WTC11 (cell line): ENCODE results near the gene ZCCHC24.

Source experiments
- CREB1 ChIP-seq: sonication (generic); formaldehyde crosslinking; IDR thresholded peaks from 2 replicates; pipeline ENCODE4 v1.8.0; 2023; ENCODE audit warnings: mild to moderate bottlenecking, missing genetic modification reagents
- FOXP1 ChIP-seq: sonication (generic); formaldehyde crosslinking; IDR thresholded peaks from 2 replicates; pipeline ENCODE4 v1.8.0; 2022; ENCODE audit warnings: missing genetic modification reagents, mild to moderate bottlenecking, moderate library complexity, borderline replicate concordance
- JUN ChIP-seq: sonication (generic); formaldehyde crosslinking; IDR thresholded peaks from 2 replicates; pipeline ENCODE4 v1.8.0; 2023; ENCODE audit warnings: mild to moderate bottlenecking, missing genetic modification reagents
- SMAD4 ChIP-seq: sonication (generic); formaldehyde crosslinking; IDR thresholded peaks from 2 replicates; pipeline ENCODE4 v1.8.0; 2022; ENCODE audit warnings: mild to moderate bottlenecking, missing genetic modification reagents
- SP1 ChIP-seq: sonication (generic); formaldehyde crosslinking; conservative IDR thresholded peaks from 2 replicates; pipeline ENCODE4 v1.8.1; 2022; ENCODE audit warnings: missing genetic modification reagents
- ZNF138 ChIP-seq: sonication (generic); formaldehyde crosslinking; conservative IDR thresholded peaks from 2 replicates; pipeline ENCODE4 v1.8.1; 2022; ENCODE audit warnings: mild to moderate bottlenecking, moderate library complexity, missing genetic modification reagents
- TF ChIP-seq, protein P1 (sequence below): sonication (generic); formaldehyde crosslinking; IDR thresholded peaks from 2 replicates; pipeline ENCODE4 v1.8.1; 2022; ENCODE audit warnings: low read depth, mild to moderate bottlenecking, moderate library complexity, missing genetic modification reagents, borderline replicate concordance
- TF ChIP-seq, protein P2 (sequence below): fragments of 200-600 bp; IDR thresholded peaks from 2 replicates; pipeline ENCODE4 v1.8.0; 2022; ENCODE audit warnings: antibody characterized with exemption
- TF ChIP-seq, protein P3 (sequence below): sonication (generic); formaldehyde crosslinking; IDR thresholded peaks from 2 replicates; pipeline ENCODE4 v1.8.1; 2022; ENCODE audit warnings: mild to moderate bottlenecking, missing genetic modification reagents, moderate library complexity, borderline replicate concordance
- TF ChIP-seq, protein P4 (sequence below): sonication (generic); formaldehyde crosslinking; IDR thresholded peaks from 2 replicates; pipeline ENCODE4 v1.8.1; 2023; ENCODE audit warnings: mild to moderate bottlenecking, missing genetic modification reagents
- TF ChIP-seq, protein P5 (sequence below): sonication (generic); formaldehyde crosslinking; conservative IDR thresholded peaks from 2 replicates; pipeline ENCODE4 v1.8.1; 2022; ENCODE audit warnings: mild to moderate bottlenecking, missing genetic modification reagents
- TF ChIP-seq, protein P6 (sequence below): sonication (generic); formaldehyde crosslinking; IDR thresholded peaks from 2 replicates; pipeline ENCODE4 v1.8.1; 2022; ENCODE audit warnings: low read depth, missing genetic modification reagents, borderline replicate concordance
- TF ChIP-seq, protein P7 (sequence below): sonication (generic); formaldehyde crosslinking; IDR thresholded peaks from 2 replicates; pipeline ENCODE4 v1.8.1; 2022; ENCODE audit warnings: mild to moderate bottlenecking, moderate library complexity, missing genetic modification reagents

DNA sequence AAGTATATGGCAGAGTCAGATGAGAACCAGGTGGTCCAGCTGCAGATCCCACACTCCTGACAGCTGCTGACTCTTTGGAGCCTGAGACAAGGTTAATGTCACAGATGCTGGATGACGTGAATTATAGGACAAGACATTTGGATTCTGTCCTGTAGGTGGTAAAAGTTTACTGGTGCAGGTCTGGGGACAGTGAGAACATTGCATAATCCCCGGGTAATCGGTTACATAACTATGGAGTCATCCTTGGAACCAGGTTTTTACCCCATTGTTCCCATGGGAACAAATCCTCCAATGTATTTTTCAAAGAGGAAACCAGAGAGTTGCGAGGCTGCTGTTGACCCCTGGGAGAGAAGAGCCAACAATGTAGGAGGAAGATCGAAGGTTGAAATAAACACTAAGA is 27.5 kb upstream of the ZCCHC24 start:
- TF ChIP-seq, protein P1, sequence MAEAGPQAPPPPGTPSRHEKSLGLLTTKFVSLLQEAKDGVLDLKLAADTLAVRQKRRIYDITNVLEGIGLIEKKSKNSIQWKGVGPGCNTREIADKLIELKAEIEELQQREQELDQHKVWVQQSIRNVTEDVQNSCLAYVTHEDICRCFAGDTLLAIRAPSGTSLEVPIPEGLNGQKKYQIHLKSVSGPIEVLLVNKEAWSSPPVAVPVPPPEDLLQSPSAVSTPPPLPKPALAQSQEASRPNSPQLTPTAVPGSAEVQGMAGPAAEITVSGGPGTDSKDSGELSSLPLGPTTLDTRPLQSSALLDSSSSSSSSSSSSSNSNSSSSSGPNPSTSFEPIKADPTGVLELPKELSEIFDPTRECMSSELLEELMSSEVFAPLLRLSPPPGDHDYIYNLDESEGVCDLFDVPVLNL (CRISPR knock-in tag) = no peak
- TF ChIP-seq, protein P2, sequence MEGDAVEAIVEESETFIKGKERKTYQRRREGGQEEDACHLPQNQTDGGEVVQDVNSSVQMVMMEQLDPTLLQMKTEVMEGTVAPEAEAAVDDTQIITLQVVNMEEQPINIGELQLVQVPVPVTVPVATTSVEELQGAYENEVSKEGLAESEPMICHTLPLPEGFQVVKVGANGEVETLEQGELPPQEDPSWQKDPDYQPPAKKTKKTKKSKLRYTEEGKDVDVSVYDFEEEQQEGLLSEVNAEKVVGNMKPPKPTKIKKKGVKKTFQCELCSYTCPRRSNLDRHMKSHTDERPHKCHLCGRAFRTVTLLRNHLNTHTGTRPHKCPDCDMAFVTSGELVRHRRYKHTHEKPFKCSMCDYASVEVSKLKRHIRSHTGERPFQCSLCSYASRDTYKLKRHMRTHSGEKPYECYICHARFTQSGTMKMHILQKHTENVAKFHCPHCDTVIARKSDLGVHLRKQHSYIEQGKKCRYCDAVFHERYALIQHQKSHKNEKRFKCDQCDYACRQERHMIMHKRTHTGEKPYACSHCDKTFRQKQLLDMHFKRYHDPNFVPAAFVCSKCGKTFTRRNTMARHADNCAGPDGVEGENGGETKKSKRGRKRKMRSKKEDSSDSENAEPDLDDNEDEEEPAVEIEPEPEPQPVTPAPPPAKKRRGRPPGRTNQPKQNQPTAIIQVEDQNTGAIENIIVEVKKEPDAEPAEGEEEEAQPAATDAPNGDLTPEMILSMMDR = no peak
- TF ChIP-seq SMAD4 (CRISPR knock-in tag) (no peak), ZNF138 (CRISPR knock-in tag) (no peak), CREB1 (no peak), JUN (no peak), SP1 (CRISPR knock-in tag) (no peak), FOXP1 (CRISPR knock-in tag) (no peak)
- TF ChIP-seq, protein P3, sequence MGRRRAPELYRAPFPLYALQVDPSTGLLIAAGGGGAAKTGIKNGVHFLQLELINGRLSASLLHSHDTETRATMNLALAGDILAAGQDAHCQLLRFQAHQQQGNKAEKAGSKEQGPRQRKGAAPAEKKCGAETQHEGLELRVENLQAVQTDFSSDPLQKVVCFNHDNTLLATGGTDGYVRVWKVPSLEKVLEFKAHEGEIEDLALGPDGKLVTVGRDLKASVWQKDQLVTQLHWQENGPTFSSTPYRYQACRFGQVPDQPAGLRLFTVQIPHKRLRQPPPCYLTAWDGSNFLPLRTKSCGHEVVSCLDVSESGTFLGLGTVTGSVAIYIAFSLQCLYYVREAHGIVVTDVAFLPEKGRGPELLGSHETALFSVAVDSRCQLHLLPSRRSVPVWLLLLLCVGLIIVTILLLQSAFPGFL (CRISPR knock-in tag) = no peak
- TF ChIP-seq, protein P4, sequence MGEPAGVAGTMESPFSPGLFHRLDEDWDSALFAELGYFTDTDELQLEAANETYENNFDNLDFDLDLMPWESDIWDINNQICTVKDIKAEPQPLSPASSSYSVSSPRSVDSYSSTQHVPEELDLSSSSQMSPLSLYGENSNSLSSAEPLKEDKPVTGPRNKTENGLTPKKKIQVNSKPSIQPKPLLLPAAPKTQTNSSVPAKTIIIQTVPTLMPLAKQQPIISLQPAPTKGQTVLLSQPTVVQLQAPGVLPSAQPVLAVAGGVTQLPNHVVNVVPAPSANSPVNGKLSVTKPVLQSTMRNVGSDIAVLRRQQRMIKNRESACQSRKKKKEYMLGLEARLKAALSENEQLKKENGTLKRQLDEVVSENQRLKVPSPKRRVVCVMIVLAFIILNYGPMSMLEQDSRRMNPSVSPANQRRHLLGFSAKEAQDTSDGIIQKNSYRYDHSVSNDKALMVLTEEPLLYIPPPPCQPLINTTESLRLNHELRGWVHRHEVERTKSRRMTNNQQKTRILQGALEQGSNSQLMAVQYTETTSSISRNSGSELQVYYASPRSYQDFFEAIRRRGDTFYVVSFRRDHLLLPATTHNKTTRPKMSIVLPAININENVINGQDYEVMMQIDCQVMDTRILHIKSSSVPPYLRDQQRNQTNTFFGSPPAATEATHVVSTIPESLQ (CRISPR knock-in tag) = no peak
- TF ChIP-seq, protein P5, sequence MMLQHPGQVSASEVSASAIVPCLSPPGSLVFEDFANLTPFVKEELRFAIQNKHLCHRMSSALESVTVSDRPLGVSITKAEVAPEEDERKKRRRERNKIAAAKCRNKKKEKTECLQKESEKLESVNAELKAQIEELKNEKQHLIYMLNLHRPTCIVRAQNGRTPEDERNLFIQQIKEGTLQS = no peak
- TF ChIP-seq, protein P6, sequence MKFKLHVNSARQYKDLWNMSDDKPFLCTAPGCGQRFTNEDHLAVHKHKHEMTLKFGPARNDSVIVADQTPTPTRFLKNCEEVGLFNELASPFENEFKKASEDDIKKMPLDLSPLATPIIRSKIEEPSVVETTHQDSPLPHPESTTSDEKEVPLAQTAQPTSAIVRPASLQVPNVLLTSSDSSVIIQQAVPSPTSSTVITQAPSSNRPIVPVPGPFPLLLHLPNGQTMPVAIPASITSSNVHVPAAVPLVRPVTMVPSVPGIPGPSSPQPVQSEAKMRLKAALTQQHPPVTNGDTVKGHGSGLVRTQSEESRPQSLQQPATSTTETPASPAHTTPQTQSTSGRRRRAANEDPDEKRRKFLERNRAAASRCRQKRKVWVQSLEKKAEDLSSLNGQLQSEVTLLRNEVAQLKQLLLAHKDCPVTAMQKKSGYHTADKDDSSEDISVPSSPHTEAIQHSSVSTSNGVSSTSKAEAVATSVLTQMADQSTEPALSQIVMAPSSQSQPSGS (CRISPR knock-in tag) = no peak
- TF ChIP-seq, protein P7, sequence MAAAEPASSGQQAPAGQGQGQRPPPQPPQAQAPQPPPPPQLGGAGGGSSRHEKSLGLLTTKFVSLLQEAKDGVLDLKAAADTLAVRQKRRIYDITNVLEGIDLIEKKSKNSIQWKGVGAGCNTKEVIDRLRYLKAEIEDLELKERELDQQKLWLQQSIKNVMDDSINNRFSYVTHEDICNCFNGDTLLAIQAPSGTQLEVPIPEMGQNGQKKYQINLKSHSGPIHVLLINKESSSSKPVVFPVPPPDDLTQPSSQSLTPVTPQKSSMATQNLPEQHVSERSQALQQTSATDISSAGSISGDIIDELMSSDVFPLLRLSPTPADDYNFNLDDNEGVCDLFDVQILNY (CRISPR knock-in tag) = no peak
